Parathyroid adenoma (tissue), 2 donors: Measurements from ENCODE around the gene PSMD8.

Experiments
- H2AFZ ChIP-seq: fragments of 300-600 bp; sonication (generic); one replicate; pipeline ENCODE4 v1.7.0; 2017; ENCODE audit warnings: antibody characterized with exemption, mild to moderate bottlenecking
- H3K27ac ChIP-seq: fragments of 300-600 bp; sonication (generic); one replicate; pipeline ENCODE4 v1.7.0; 2017
- H3K27me3 ChIP-seq: fragments of 300-600 bp; sonication (generic); one replicate; pipeline ENCODE4 v1.7.0; 2017; ENCODE audit warnings: low read length; ENCODE audit not compliant: control insufficient read depth, insufficient read depth
- H3K36me3 ChIP-seq: fragments of 300-600 bp; sonication (generic); one replicate; pipeline ENCODE4 v1.7.0; 2017; ENCODE audit warnings: low read length; ENCODE audit not compliant: control insufficient read depth, insufficient read depth
- H3K4me1 ChIP-seq: fragments of 300-600 bp; sonication (generic); one replicate; pipeline ENCODE4 v1.7.0; 2017; ENCODE audit warnings: control low read depth
- H3K4me2 ChIP-seq: fragments of 300-600 bp; sonication (generic); one replicate; pipeline ENCODE4 v1.7.0; 2017; ENCODE audit warnings: low read length
- H3K4me3 ChIP-seq: fragments of 300-600 bp; sonication (generic); one replicate; pipeline ENCODE4 v1.7.0; 2017; ENCODE audit warnings: low read depth, low read length
- H3K79me2 ChIP-seq: fragments of 300-600 bp; sonication (generic); one replicate; pipeline ENCODE4 v1.7.0; 2017; ENCODE audit warnings: control low read depth
- H3K9ac ChIP-seq: fragments of 300-600 bp; sonication (generic); one replicate; pipeline ENCODE4 v1.7.0; 2017; ENCODE audit warnings: mild to moderate bottlenecking
- H3K9me3 ChIP-seq: fragments of 300-600 bp; sonication (generic); one replicate; pipeline ENCODE4 v1.7.0; 2017; ENCODE audit warnings: low read length; ENCODE audit not compliant: control insufficient read depth
- CTCF ChIP-seq: fragments of 300-600 bp; sonication (generic); IDR thresholded peaks from one replicate; pipeline ENCODE4 v1.7.0; 2017; ENCODE audit warnings: antibody characterized with exemption, mild to moderate bottlenecking
- donor health status: primary hyperparathyroidism.

PSMD8 gene

DNA sequence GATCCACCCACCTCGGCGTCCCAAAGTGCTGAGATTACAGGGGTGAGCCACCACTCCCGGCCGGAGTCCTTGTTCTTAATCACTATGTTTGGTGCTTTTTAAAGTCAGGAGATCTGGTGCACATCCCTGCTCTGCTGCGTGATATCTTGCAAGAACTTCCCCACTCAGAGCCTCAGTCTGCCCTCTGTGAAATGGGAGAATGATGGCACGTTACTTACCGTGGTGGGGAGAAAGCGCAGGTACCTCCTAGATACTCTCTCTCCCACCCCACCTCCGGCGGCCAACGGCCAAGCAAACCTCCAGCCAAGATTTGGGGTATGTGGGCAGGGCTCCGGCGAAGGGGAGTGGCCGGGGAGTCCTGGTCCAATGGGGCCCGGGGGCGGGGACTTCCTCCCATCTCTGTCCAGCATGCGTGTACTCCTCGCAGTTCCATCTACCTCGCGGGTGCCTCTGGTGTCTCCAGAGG lies 58.9 kb downstream of the PSMD8 start, which contains the start of gene RYR1:
Gene RYR1, plus strand, starts transcription at position 424 of the 466 bp plus-strand sequence. CDS start 139 bp downstream, outside the sequence.
- Histone ChIP-seq H3K4me2 (peak within 1 kb of the TSS; percentile 81), H3K36me3 (no peaks in the 10 kb centered on the region), H3K9me3 (no peaks in the 10 kb centered on the region), H3K4me1 (peaks cover 5% of the 10 kb centered on the region), H2AFZ (peak within 1 kb of the TSS; percentile 70), H3K9ac (no peak within 1 kb of the TSS), H3K27ac (no peak within 1 kb of the TSS), H3K27me3 (no peaks in the 10 kb centered on the region), H3K4me3 (peak within 1 kb of the TSS; percentile 45), H3K79me2 (no peaks in the 10 kb centered on the region)
- TF ChIP-seq CTCF, result no peak
